ENCODE results near the gene BCL11A. TPM values are rescaled to one million over a fixed set of nuclear protein-coding genes. Genes with fewer than 3 reads are reported as not detected.

Gene BCL11A
- total RNA-seq, 1 donor from 2014 or later = 1.6 TPM

DNA sequence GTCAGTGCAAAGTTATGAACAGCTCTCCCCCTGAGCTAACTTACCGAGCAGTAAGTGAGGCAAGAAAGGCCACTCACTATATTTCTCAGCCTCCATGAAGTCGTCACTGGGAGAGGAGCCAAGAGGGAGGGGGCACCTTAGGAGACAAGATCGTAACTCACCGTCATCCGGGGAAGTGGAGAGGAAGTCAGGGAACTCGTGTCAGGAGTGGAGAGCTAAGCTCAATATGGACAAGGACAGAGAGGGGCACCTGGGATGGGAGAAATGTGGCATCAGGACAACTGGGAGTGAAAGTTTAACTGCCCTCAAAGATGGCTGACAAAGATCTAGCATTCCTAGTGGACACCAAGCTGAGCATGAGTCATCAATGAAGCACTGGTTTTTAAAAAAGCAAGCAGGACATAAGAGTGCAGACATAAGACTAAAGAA lies 37.1 kb downstream of the BCL11A start:
- DNase-seq (ENCODE audit: low spot score) (no peak), ATAC-seq (no peak)
- intact Hi-C loops (cut with DNase I) = no loop called here

DNA sequence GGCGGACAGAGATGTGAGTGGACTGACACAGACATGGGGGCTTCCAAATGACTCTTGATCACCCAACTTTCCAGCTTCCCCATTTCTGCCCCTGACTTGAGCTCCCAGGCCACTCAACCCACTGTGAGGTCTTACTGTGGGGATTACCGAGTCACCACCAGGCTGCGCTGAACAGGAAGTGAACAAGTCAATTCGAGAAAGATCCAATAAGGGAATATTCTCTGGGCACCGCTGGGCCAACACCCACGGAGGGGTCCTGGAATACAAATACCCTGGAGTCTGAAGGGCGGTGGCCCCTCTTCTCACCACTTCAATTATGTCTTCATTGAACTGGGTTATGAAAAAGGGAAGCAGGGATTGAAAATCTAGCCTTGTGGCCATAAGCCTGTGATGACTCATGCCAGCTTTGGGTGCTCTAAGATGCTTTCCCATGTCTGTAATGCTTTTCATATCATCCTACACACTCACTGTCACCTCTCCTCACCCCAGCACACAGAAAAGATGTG lies 37.7 kb downstream of the BCL11A start:
- no peak for ATAC-seq
- intact Hi-C loops (cut with DNase I) = no loop called here

DNA sequence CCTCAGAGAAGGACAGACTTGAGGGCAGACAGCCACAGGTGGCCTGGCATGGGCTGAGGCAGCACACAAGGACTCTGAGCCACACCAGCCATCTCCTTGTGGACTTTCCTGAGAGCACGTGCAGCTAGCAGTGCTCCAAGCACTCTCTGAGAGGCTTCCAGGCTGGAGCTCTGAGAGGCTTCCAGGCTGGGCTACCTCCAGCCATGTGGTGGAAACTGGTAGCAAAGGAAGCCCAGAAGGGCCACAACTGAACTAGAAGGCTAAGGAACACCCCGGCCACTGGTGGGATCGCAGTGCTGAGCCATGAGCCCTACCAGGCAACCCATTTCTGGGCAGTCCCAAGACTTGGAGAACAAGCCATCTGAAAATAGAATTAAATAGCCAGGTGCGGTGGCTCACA lies 39.5 kb downstream of the BCL11A start:
- intact Hi-C loops (cut with DNase I) = no loop called here
- DNase-seq (ENCODE audit: low spot score) (no peak), ATAC-seq (no peak)

More for the DNA sequence above, 37.7 kb downstream of the BCL11A start:
- DNase-seq (ENCODE audit: low spot score) = no peak

DNA sequence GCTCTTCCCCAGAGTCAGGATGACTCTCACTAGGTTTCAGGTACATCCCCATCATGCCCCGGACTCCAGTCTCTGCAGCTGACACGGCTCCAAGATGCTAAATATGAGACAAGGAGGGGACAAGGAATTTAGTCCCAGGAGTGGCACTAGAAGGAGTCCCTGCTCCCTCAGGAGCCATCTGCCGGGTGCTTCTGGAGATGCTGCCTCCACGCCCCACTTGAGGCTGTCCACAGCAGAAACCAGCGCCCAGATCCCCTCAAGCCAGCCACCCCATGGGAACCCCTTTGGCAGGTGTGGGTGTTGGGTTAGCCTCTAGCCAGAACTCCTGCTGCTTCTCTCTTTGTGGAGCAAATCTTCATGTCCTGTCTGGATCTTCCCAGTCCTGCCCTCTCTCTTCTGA lies 40.3 kb downstream of the BCL11A start:
- DNase-seq (ENCODE audit: low spot score) (no peak), ATAC-seq (no peak)
- intact Hi-C loops (cut with DNase I) = no loop called here

DNA sequence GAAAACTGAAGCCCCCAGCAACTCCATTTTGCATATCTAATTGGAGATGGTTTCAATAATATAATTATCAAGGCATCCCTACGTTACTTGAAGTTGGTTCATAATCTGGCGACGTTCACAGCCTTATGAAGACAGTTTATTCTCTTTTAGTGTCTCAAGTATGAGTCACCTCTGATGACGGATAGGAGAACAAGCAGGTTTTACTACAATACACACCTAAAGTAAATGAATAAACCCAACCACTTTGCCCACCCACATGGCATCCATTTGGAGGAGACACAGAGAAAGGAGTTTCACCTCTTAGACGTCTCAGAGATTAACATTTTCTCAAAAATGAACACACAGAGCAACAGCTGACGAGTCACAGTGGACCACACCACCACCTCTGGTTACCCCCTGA lies 40.8 kb downstream of the BCL11A start:
- intact Hi-C loops (cut with DNase I) = no loop called here
- DNase-seq (ENCODE audit: low spot score) = no peak
- ATAC-seq = no peak

DNA sequence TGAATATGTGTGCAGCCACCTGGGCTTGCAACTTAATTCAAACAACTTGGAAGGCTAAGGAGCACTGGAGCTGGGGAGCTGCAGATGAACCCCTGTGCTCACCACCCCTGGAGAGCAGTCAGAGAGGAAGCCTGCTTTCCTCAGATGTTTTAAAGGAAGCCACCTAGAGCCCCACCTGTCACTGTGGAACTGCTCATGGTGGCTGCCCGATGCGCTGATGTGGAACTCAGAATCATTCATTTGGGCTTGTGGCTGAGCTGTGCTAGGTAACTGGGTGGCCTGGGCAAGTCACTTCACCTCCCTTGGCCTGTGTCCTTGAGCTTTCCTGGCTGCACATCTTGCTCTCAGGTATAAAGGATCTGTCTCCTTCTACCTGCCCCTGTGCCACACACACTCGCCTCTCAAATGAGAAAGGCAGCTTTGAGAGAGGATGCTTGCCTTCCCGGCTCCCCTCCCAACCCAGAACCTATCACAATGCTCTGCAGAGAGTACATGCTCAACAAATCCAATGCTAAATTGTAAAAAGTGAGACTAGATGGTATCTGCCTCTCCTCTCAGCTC lies 41.3 kb downstream of the BCL11A start:
- DNase-seq (ENCODE audit: low spot score) (no peak), ATAC-seq (no peak)
- intact Hi-C loops (cut with DNase I) = no loop called here

DNA sequence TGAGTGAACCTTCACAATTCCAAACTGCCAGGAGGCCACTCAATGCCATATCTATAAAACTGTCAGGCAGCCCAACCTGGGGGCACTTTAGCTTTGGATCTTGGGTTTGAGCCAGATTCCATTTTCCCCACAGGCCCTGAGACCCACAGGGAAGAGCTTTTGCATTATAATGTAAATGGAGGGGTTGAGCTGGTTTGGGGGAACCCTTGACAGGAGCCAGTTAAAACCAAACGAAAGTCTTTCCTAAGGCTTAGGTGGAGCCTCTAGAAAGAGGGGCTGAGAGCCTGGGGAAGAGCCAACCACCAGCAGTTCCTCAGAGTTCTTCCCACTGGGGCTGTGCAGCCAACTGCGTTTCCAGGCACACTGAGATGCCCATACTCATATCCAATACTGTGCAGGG lies 42.7 kb downstream of the BCL11A start:
- intact Hi-C loops (cut with DNase I) = no loop called here
- ATAC-seq (no peak), DNase-seq (ENCODE audit: low spot score) (no peak)

DNA sequence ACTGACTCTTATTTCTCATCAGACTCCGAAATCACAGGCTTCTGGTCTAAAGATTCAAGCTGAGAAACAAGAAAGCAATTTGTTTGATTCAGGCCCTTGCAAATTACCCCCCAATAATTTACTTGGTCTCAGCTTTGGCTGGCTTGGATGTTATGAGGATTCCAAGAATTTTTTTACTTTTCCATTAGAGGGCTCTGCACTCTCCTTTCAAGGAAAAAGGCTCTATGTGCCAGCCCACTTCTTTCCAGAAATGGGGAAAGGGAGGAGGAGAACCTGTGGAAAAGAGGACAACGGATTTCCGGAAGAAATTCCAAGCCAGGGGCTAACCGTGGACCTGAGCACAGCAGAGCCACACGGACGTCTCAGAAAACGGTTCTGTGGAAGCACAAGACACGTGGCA lies 44.4 kb downstream of the BCL11A start:
- DNase-seq (ENCODE audit: low spot score) (no peak), ATAC-seq (no peak)
- intact Hi-C loops (cut with DNase I) = no loop called here

DNA sequence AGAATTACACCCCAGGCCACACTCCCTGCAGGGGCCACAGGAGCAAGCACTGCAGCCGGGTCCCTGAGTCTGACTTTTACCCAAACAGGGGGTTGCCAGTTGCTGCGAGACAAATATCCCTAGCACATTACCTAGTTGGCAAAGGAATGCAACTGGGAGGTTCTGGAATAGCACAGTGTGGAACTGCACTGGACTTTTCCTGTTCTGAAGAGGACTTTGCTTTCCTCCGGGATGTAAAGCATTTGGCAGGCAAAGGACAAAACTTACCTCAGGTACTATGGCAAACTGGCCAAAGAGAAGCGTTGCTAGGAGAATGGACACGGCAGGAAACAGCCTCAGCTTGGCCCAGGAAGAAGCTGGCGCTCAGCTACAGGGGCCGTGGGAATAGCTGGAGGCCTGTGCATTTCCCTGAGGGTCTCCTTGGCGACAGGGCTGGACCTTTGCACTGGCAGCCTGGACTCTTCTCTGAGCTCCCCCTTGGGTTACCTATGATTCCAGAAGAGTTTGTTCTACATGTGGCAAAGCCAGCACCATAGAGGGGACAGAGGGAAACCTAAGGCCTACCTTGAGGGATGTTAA lies 45.0 kb downstream of the BCL11A start:
- intact Hi-C loops (cut with DNase I) = no loop called here
- ATAC-seq (no peak), DNase-seq (ENCODE audit: low spot score) (no peak)

DNA sequence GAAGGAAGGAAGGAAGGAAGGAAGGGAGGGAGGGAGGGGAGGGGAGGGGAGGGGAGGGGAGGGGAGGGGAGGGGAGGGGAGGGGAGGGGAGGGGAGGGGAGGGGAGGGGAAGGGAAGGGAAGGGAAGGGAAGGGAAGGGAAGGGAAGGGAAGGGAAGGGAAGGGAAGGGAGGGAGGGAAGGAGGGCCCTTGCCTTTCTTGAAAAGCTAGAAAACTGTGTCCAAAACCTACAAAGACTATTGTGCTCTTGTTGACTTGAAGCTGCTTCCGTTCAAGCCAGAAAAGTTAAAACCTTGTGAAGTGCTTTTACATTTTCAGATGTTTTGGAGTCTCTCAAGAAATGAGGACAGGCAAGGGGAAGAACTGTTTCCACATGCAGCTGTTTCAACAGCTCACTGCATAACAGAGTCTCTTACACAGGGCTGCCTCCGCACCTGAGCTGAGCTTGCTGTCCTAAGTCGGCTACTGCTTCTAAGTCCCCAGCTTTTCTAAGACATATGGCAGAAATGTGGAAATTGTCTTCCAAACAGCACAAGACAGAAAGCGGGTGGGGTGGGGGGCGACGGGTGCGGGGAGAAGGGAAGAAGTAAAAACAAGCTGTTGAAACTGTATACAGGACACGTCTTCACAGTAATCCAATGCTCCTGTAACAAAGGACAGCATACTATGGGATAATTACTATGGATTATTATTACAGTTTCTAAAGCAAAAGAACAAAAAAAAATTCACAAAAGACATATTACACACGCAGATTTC lies 46.1 kb downstream of the BCL11A start:
- no peak for ATAC-seq
- no peak for DNase-seq (ENCODE audit: low spot score)
- intact Hi-C loops (cut with DNase I) = no loop called here

DNA sequence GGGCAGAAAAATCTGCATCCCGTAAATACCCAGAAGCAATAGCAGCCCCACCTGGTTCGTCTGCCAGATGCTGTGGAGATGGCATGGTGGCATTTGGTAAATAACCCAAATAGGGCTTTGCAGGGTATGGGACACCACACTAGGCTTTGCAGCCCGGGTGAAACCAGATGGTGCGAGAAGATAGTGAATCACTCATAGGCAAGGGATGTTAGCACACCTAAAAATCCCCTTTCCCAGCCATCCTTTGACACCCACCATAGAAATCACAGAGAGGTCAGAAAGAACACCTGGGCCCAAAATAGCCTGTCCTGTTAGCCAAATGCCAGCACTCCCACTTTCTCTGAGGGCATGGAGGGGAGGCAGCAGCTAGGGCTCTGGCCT lies 47.6 kb downstream of the BCL11A start:
- DNase-seq (ENCODE audit: low spot score) (no peak), ATAC-seq (no peak)
- intact Hi-C loops (cut with DNase I) = no loop called here

DNA sequence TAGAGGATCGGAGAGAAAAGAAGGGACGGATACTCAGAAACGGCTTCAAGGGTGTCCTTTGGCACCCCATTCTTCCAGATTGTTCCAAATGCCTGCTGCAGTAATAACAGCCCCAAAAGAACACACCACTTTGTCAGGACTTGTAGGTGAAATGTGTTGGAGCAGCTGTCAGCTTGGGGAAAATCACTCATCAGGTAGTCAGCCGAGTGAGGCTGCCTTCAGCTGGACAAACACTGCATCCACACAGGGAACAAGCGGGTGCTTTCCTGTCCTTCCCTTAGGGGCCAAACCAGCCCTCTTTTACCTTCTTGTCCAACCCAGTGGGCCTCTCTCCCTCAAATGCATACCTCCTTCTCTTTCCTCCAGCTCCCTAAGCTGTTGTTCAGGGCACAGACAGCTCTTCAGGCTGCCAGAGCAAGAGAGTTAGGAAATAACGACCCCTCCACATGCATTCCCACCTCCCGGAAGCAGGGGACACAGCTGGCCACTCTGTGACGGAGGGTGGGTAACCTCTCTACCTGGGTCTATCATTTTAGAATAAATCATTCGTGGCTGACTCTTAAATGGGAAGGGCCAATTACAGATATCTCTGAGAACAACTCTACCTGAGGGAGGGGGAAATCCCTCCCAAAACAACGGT lies 48.1 kb downstream of the BCL11A start:
- DNase-seq (ENCODE audit: low spot score) (no peak), ATAC-seq (no peak)
- intact Hi-C loops (cut with DNase I) = no loop called here

DNA sequence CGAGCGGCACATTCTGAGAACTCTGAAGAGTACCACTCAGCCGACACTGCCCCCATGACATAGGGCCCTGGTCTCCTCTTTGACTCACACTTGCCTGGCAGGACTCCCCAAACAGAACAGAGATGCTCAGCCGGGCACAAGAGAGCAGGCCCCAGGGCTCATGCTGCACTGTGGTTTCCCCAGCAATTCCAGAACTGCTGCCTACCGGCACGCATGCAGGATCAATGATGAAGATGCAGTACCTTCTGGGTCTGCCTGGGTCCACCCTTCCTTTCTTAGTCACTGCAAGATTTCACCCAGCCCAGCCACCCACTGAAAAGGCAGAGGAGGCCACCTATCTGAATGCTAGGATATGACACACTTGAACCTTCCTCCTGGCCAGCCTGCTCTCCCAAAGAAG lies 49.4 kb downstream of the BCL11A start:
- DNase-seq (ENCODE audit: low spot score) (no peak), ATAC-seq (no peak)
- intact Hi-C loops (cut with DNase I) = no loop called here

DNA sequence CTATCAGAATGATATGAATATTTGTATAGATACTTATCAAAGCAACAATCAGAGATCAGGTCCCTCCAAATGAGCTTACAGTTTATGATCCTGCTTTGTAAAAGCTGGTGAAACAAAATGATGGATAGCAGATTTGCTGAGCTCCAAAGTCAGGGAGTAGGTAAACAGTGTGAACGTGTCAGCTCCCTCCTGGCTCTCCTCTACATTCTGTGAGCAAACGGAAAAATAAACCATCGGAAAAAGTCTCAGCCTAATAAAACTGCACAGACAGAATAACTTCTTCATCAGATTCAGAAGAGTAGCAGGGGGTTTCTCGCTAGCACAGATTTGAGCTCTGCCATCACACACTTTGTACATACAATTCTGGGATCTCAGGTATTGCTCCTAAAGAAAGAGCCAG lies 51.3 kb downstream of the BCL11A start:
- no peak for DNase-seq (ENCODE audit: low spot score)
- no peak for ATAC-seq
- intact Hi-C loops (cut with DNase I) = no loop called here

DNA sequence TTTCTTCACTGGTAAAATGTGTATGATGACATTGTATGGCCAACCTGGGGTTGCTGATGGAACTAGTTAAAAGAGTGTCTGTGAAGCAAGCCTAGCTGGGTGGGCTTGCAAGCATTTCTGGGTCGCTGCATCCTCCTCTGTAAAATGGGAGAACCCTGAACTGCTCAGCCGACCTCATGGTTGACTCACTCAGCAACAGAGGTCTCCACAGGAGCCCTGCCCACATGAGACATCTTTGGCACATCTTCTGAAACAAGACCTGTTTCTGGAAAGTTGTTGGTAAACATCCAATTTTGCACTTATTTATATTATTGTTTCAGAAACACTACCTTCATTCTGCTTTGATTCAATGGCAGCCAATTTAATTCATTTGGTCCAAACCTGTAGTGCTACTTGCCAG lies 52.6 kb downstream of the BCL11A start:
- DNase-seq (ENCODE audit: low spot score) (no peak), ATAC-seq (no peak)
- intact Hi-C loops (cut with DNase I) = no loop called here

DNA sequence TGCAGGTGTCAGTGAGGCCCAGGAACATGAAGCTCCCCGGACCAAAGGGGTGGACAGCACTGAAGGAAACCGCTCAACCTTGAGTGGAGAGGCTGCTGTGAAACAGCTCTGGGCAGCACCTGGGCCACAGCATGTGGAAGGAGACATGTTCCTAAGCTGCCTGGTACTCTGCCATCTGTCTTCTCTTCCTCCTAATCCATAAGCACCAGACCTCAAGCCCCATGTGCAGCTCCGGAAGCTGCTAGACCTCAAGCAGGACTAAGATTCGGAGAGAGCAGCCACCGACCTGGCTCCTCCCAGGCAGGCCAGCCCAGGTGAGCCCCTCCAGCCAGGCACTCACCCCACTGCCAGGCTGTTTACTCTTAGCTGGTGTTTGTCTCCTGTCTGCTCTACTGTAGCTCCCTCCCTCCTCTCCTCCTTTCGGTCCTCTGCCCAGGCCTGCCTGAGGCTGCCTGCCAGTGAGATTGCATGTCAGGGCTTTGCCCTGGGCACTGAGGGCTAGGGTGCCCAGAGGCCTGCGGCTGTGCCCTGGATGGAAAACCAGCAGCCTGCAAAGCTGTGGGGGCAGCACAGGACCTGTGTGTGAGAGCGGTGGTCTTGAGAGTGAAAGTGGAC lies 53.7 kb downstream of the BCL11A start:
- DNase-seq (ENCODE audit: low spot score) = no peak
- ATAC-seq = no peak
- intact Hi-C loops (cut with DNase I) = no loop called here

DNA sequence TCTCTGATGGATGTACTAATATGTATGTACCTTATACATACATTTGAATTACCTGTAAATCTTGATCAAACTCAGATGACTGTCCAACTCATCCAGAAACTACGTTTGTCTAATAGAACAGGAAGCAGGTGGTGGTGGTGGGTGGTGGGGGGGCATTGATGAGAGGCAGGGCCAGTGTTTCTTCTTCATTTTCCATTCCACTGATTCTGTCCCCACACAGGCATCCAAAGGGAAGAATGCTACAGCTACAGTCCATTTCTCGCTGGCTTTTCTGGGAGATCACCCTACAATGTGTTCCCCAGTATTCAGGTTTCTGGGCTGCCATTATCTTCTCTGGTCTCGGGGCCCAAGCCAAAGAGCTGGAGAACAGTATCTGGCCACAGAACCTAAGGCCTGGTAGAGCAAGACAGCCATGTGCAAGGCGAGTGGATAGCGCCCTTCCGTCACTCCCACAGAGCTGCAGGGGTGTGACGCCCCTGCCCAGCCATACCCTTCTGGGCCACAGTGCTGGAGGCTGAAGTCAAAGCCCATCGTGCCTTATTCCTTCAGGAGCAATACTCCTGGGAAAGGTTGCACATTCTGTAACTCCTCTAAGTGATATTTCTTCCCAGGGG lies 54.5 kb downstream of the BCL11A start:
- no peak for DNase-seq (ENCODE audit: low spot score)
- intact Hi-C loops (cut with DNase I) = no loop called here
- no peak for ATAC-seq

DNA sequence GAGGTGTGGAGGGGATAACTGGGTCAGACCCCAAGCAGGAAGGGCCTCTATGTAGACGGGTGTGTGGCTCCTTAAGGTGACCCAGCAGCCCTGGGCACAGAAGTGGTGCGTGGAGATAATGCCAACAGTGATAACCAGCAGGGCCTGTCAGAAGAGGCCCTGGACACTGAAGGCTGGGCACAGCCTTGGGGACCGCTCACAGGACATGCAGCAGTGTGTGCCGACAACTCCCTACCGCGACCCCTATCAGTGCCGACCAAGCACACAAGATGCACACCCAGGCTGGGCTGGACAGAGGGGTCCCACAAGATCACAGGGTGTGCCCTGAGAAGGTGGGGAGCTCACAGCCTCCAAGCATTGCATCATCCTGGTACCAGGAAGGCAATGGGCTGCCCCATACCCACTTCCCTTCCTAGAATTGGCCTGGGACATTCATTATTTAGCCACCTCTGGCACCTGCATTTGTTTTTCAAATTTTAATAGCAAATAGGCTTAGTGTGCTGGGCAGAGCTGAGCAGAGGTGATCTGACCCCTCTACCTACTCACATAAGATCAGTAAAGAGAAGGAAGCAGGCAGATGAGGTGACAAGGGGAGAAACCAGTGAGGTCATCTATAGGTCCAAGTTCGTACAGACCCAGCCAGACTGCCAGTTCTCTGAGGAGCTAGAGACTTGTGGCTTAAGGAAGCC lies 55.2 kb downstream of the BCL11A start:
- intact Hi-C loops (cut with DNase I) = no loop called here
- ATAC-seq = no peak
- no peak for DNase-seq (ENCODE audit: low spot score)

DNA sequence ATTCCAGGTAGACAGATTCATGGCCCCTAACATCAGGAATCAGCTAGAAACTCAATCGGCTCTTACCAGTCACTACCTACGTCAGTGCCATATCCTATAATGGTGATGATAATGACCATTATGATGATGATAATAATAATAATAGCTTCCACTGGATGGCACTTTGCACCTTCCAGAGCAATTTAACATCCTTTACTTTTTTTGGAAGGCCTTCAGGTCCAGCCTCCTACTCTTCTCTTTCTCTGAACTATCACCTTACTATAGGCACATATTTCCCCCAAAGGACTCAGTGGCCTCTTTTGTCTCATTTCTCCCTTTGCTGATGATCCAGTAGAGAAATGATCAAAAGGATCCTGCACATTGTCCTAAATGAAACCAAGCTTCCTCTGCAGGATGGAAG lies 56.0 kb downstream of the BCL11A start:
- intact Hi-C loops (cut with DNase I) = no loop called here
- no peak for DNase-seq (ENCODE audit: low spot score)
- no peak for ATAC-seq
